GM18511 (cell line): Measurements from ENCODE around the gene WDR72.
"Not testable (repeated sequence)": the region's sequence is repeated elsewhere in the genome, so short reads cannot be mapped to it uniquely, and the experiment has no call there.

Source experiments
- ATAC-seq: cut with Tn5 transposase; IDR thresholded peaks from one replicate; pipeline ENCODE4 v1.9.1; 2021; ENCODE audit warnings: mild to moderate bottlenecking, moderate library complexity; ENCODE audit not compliant: unreplicated experiment

The WDR72 gene

DNA sequence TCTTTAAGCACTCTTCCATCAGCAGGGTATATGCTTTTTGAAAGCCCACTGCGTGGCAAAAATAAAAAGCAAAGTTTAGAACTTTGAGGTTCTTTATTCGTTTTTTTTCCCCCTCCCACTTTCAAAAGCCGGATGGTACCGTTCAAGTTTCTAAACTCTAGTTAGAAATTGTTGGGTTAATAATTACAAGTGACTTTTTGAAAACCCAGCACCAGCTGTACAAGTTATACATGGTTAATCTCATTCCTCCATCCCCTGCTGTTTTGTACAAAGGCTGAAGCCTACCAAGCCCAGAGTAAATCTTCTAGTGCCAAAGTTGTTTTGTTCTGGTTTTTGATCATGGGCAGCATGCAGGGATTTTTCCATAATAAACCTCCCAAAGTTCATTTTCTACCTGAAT, 48.6 kb downstream of the WDR72 start:
- ATAC-seq, result no peak

DNA sequence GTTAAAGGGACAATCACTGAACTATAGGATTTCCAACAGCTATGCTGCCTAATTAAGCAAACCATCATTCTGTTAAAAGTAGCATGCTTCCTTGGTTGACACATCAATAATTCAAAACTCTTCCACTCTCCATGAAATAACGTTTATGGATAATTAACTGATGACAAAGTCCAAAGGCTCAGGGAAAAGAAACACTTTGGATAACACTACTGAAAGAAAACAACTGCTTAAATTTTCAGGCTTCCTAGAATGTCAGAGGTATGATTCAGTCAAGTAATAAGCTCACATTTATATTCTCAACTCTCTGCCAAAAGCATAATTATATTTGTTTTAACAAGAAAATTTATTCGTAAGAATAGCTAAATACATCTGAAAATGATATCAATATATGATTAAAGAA, 49.6 kb downstream of the WDR72 start:
- ATAC-seq, result no peak

DNA sequence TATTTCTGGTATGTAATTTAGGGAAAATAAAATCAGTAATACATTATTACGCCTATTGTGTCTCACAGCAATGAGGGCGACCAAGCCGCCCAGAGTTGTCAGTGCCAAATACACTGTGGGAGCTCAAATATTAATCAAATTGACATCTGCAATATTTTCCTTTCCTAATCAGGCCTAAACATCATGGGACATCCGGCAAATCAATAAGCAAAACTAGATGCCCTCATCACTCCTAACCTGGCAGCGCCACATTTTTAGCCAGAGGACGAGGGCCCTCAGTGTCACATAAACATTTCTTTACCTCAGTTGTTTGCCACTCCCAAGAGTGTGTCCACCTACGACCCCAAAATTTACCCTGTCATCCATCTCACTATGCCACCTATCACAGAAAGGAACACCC, 64.1 kb downstream of the WDR72 start:
- no peak for ATAC-seq

DNA sequence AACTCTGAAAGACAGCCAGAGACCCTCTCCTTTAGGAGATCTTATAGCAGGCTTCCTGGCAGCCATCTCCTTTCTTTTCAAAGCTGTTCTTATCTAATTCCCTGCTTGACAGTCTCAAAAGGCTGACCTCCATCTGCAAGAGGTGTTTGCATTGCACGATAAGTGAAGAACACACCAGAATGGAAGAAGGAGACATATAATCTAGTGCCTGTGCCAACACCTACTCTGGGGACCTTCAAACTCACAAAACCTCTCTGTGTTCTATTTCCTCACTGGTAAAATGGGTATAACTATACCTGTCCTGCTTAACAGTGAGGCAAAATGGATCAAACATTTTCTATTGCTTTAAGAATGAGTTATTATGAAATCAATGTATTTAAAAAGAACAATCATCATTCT, 65.0 kb downstream of the WDR72 start:
- no peak for ATAC-seq

DNA sequence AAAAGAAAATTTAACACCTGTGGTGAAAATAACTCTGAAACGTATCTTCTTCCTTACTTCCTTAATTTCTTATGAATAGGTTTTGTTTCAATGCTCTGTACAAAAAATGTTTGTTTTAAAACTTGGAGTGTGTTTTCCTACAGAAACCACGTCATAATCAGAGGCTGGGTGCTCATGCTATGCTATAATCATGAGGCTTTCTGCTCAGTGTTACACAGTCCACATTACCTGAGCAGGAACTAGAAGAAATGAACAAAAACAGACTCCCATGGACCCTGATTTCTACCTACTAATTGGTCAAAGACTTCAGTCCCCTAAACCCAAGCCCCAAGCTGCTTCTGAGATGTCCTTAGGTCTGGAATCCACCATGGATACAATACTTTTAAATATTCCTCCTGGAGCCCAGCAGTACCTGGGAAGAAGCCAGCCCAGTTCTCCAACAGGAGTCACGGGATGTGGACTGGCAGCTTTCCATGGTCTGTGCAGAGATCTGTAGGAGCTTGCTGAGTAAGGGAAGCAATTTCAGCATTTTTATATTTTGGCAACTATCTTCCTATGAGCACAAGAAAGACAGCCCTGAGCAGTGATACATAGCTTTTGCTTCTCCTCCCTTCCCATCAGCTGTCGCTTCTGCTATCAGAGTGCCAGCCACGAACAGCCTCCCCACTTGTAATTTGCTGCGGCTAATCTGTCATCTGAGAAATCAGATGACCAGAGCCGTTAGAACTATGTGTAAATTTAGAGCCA, 65.6 kb downstream of the WDR72 start:
- ATAC-seq, result no peak

DNA sequence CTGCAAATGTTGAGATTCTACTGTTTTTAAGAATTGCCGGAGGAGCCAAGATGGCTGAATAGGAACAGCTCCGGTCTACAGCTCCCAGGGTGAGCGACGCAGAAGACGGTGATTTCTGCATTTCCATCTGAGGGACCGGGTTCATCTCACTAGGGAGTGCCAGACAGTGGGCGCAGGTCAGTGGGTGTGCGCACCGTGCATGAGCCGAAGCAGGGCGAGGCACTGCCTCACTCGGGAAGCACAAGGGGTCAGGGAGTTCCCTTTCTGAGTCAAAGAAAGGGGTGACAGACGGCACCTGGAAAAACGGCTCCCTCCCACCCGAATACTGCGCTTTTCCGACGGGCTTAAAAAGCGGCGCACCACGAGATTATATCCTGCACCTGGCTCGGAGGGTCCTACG, 75.3 kb downstream of the WDR72 start:
- ATAC-seq, result not testable (repeated sequence)

DNA sequence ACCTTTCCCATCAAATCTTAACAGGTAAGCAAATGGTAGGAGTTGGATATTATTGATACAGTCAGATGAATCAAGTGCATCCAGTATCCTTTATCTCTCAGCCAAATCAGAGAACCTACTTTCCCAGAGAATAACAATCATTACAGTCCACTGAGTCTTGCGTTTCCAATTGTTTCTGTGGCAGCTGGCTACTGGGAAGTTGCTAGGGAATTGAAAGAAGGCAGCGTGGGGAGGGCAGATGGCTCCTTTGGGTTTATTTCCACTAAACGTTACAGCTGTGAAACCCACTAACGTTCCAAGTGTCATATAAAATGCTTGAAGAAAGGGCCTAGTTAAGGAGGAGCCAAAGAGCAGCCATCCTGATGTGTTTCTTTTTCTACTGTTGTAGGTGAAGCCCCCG, 78.4 kb downstream of the WDR72 start:
- ATAC-seq, result no peak

DNA sequence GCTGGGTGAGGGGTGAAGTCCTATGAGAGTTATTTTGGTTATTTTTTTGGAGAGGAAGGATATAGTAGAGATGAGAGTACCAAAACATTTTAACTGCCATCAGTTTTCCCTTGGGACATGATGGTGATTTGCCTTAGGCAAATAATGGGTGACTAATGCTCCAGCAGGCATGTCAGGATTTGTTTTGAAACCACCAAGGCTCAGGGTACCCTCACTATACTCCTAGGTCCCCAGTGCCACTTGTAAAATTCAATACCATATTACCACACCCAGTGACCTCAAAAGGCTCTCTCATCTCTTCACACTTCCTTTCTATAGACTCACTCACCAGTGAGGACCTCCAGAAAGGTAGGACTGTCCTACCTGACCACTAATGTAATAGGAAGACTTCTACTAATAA, 83.6 kb downstream of the WDR72 start:
- no peak for ATAC-seq

DNA sequence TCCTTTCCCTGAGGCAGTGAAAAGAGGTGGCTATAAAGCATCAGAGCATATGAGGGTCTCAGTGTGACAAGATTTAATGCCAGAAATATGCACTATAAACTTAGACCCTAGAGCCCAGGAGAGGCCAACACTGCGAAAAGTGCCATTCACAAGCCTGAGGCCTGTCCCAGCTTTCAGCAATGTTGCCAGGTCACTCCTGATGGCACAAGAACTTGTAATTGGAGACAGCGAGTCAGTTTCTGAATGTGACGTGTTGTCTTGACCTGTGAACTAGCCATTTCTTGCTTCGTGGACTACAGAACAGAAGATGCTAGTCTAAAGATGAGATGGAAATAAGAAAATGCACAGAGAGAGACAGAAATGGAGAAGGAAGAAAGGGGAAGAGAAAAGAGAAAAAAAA, 87.9 kb downstream of the WDR72 start:
- no peak for ATAC-seq

DNA sequence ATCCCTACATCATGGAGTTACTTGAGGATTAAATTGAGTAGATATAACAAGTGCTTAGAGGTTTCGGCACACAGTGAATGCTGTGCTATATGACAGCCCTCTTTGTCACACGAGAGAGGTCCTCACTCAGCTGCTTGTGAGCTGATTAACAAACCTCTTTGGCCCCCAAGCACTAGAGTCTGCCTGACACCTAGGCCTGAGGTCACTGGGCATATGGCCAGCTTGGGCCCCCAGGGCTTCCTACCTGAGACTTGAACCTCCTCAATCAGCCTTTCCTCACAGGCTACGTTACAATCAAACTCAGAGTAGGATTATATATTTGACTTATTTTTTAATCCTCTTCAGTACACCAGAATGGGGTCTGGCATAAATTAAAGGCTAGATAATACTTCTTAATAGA, 88.8 kb downstream of the WDR72 start:
- ATAC-seq, result no peak

DNA sequence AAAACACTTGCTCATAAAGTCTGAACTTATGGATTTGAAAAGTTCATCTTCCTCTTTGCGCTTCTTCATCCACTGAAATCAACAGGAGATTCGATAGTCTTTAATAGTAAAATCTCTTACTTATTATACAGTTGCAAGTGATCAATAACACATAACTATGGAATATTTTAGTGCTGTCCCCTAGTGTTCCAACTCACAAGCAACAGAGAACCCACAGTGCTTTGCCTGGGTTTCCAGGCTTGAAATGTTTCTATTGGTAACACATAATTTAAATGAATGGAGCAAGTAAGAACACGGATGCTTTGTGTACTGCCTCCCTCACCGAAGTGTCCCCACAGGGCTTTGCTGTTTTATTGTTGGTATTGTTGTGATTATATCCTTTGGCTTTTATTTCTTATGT, 93.5 kb downstream of the WDR72 start:
- ATAC-seq, result no peak

DNA sequence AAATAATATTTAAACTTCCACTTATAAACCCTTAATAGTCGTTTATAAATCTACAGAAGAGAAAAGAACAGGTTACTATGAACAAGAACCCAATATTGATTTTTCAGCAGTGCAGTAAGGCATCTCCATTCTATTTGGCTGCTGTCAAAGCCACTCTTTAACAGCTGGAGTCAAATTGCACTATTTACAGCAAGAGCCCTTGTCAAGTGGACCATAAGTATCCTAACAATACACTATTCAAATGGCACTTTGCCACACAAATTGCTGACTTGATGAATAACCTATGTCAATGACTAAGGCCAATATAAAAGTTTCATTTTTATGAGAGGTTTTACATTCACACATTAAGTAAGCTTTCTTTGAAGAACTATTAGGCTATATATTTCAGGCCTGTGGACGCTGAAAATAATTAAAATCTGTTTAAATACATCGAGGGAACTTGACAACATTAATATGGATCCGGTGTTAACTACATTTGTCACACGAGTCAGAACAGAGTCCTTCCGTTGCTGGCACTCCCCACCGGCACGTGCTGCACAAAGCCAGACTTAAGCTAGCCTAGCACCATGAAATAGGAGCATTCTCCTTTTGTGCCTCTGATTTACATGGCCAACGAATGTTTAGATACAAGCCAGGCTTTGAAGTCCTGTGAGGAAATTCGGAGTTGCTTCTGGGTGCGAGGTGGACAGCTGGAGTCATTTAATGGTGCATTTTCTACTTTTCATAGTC, 100.5 kb downstream of the WDR72 start:
- ATAC-seq, result no peak

DNA sequence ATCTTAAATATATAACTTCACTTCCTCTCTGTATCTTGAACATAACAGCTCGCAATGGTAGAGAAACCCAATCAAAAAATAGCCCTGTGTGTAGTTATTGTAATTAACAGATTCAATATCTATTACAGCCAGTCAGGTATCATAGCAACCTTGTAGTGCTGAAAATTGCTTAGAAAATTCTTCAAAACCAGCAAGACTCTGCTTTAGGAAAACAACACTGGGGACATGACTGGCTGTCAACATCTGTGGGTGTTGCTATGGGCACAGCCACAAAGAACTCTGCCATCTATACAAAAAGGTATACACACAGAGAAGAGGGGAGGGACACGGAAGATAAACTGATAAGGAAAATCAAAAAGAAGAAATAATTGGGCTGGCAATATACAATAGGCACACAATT, 101.2 kb downstream of the WDR72 start:
- ATAC-seq, result no peak

DNA sequence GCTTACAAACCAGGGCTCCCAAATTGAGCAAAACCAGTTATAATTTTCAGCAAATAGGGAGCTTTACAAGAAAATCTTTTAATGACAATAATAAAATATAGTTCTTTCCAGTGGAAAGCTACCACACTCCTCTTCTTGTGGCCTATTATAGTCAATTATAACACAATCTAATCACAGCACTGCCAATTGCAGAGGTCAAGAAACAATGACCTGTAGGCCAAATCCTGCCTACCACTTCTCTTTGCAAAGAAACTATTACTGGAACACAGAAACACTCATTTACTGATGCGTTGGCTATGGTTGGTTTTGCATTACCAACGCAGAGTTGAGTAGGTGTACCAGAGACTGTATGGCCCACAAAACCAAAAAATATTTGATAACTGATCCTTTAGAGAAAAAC, 110.5 kb downstream of the WDR72 start:
- no peak for ATAC-seq

DNA sequence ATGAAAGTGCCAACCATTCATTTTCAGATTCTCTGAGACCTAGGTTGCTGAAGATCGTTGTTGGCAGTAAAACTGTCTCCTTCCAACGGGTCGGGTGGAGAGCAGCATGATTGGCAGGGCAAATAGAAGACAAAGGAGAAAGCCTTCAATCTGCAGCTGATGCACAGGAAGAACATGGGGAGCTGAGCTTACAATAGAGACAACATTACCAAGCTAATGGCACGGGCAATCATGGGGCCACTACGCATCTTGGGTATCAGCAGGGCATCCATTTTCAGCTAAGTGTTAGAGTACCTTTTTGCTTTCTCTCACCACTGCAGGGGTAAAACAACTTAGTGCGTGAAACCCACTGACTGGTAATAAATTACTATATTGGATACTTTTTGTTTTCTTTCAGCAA, 114.8 kb downstream of the WDR72 start:
- no peak for ATAC-seq

DNA sequence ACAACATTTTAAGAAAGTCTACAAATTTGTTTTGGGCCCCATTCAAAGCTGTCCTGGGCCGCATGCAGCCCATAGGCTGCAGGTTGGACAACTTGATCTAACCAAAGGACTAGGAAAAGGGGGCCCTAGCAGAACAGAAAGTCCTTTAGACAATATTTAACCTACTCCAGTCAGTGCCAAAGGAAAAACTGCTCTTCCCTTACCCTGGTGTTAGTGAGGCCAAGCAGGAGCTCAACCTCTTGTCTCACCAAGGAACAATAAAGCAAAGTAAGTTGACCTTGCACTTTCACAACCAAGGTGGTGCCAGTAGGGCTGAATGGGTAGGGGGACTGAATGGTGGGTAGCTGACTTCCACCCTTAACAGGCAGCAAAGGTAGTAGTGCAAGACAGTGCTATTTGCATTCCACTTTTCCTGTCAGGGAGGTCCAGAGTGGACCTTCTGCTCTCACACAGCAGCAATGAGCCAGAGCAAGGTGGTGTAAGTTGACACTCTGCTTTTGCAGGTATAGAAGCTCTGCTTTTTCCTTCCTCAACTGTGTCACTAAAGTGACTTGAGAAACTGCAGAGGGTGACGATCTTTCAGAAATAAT, 124.9 kb downstream of the WDR72 start:
- no peak for ATAC-seq

DNA sequence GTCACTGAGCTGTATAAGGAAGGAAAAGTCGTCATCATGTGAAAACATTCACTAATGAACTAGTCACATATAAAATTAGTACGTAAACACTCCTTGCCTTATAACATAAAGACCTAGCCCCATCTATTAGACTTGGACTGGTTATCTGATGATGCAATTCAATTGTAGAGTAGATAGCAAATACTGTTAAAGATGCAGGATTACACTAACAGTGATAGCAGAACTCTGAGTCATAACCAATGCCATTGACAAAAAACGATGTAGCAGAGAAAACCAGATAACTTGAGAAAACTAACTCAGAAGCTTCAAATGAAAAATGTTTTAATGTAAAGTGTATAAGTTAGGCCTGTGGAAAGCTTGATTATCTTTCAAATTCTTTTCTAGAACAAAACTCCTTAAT, 132.2 kb downstream of the WDR72 start:
- ATAC-seq, result no peak

DNA sequence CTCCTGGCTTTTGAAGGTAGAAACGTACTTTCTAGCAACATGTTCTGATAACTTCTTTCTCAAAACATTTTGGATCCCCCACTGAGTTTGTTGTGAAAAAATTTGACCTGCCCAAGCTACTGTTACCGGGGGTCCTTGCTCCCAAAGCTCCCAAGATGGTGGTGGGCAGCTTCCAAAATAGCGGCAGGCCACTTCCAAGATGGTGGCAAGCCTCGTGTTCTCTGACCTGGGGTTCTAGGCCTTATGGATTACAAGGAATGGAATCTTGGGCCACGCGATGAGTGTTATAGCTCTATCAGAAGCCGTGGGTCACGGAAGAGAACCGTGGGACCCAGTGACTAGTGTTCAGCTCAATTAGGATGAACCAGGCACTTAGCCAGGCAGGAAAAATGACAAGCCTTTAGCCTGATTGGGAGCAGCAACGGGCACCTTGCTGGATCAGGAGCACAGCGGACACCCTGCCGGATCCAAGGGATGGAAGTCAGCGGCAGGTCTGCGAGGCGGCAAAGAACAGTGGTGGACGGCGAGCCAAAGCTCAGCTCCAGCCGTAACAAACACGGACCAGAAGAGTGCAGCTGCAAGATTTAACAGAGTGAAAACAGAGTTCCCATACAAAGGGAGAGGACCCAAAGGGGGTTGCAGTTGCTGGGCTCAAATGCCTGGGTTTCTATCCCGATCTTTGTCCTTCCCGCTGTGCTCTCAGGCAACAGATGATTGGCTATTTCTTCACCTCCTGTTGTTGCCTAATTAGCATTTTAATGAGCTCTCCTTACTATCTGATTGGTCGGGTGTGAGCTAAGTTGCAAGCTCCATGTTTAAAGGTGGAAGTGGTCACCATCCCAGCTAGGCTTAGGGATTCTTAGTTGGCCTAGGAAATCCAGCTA, 133.3 kb downstream of the WDR72 start:
- ATAC-seq, result no peak

DNA sequence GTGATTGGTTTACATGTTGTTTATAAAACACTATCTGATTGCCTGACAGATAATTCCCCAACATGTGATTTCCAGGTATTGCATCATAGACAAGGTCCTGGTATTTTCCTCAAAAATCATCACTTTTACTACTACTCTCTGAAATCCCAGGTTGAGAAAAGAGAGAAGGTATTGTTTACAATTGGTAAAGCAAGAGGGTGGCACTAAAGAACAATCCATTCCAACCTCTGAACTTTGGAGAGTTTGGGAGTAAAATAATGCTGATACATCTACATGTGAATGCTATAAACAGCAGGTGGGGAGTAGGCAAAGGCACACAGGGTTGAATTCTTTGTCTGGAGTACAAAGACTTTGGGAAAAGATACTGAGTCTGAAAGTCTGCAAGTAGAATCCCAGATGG, 134.2 kb downstream of the WDR72 start:
- no peak for ATAC-seq

DNA sequence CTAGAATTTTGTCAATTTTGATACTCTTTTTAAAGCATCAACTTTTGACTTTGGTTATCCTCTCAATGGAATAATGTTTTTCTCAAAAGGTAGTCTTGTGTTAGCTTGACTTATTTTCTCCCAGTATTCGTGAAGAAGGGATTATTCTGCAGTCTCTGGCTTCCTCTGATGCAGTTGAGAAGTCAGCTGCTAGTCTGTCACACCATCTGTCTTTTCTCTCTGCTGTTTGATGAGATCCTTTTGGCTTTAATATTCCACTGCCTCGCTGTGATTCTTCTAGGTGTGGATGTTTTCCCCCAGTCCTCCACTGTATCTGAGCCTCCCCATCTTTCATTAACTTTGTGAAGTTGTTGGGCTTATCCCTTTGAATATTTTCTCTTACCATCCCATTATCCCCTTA, 141.0 kb downstream of the WDR72 start:
- ATAC-seq, result no peak

DNA sequence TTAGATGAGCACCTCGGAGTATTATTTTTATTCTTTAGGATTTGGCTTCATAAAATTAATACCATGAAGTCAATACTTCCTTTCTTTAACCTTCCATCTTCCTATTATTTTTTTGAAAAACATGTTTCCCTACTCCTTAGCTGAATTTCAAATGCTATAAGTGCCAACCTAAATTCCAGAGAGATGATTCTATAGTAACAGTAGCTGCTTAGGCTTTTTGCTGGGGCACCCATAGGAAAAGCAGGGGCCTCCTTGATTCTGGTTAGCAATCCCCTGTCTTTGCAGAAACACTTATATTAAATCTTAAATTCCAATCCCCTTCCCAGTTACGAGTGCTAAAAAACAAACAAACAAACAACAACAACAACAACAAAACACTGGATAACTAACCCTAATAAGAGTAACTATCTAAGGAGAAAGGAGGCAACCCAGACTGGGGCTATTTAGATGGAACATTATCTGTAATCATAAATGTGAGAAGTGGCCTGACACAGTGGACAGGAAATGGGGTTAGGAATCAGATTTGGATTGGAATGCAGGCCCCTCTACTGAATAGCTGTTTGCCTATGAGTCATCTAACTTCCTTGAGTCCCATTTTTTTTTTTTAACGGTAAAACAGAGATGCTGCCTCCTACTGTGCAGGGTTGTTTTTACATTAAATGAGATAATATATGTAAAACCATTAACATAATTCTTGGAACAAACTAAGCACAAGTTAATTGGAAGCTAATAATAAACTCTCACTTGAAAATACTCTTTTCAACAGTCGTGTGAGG, 148.1 kb downstream of the WDR72 start:
- ATAC-seq, result no peak
